Effector CD8-positive, alpha-beta T cell (primary cell): ENCODE measurements around the gene CD163.
A peak's percentile ranks its signal among the peaks of the same experiment; 100 is the strongest.
"Not testable (repeated sequence)": the region's sequence is repeated elsewhere in the genome, so short reads cannot be mapped to it uniquely, and the experiment has no call there.

Source experiments
- DNase-seq: peaks from one replicate; lab custom pipeline; 2025; lab: John Stamatoyannopoulos, UW
- total RNA-seq, 4 experiments: gene quantifications; one replicate each; lab custom pipeline; 2026; lab: John Stamatoyannopoulos, UW

Gene CD163
- 0 reads per million in 4 experiments for total RNA-seq

- no peak for DNase-seq
These were observed at the start of gene CD163 for GRCh38 chr12:7503686-7504415. CD163 (minus strand) TSS chr12:7503777; CDS start chr12:7503690, 87 bp downstream.

- DNase-seq, result no peak
These were observed 39.2 kb upstream of the CD163 start for GRCh38 chr12:7542813-7543212.

- DNase-seq, result no peak
These were observed 38.5 kb upstream of the CD163 start for GRCh38 chr12:7542046-7542445.

- DNase-seq, result no peak
These were observed 10.8 kb upstream of the CD163 start for GRCh38 chr12:7514416-7514815.

GRCh38 chr12:7512553-7512952, 9.0 kb upstream of the CD163 start:
- DNase-seq, result no peak

GRCh38 chr12:7509793-7510470, 6.4 kb upstream of the CD163 start:
- DNase-seq, result not testable (repeated sequence)

GRCh38 chr12:7502612-7503011, 965 bp downstream of the CD163 start:
- no peak for DNase-seq

GRCh38 chr12:7501031-7501588, 2.5 kb downstream of the CD163 start:
- no peak for DNase-seq

GRCh38 chr12:7499636-7500035, 3.9 kb downstream of the CD163 start:
- DNase-seq, result no peak

GRCh38 chr12:7498809-7499208, 4.8 kb downstream of the CD163 start:
- DNase-seq, result no peak

- no peak for DNase-seq
These were observed 5.9 kb downstream of the CD163 start for GRCh38 chr12:7497661-7498060.

GRCh38 chr12:7496451-7496850, 7.1 kb downstream of the CD163 start:
- no peak for DNase-seq

- no peak for DNase-seq
These were observed 8.4 kb downstream of the CD163 start for GRCh38 chr12:7495136-7495535.

GRCh38 chr12:7493006-7493405, 10.6 kb downstream of the CD163 start:
- DNase-seq, result no peak

GRCh38 chr12:7486512-7486911, 17.1 kb downstream of the CD163 start:
- DNase-seq, result no peak

GRCh38 chr12:7485095-7485494, 18.5 kb downstream of the CD163 start:
- DNase-seq, result no peak

GRCh38 chr12:7483343-7483742, 20.2 kb downstream of the CD163 start:
- DNase-seq, result no peak

GRCh38 chr12:7479771-7480170, 23.8 kb downstream of the CD163 start:
- no peak for DNase-seq

GRCh38 chr12:7472060-7472459, 31.5 kb downstream of the CD163 start:
- no peak for DNase-seq

GRCh38 chr12:7460375-7461259, 43.0 kb downstream of the CD163 start:
- peak; percentile 5 for DNase-seq

- no peak for DNase-seq
These were observed 43.6 kb downstream of the CD163 start for GRCh38 chr12:7459973-7460372.

- no peak for DNase-seq
These were observed 51.8 kb downstream of the CD163 start for GRCh38 chr12:7451756-7452155.
